GM23338 (cell line): Measurements from ENCODE around the gene SNX1. TPM values are rescaled to one million over a fixed set of nuclear protein-coding genes. Genes with fewer than 3 reads are reported as not detected.

ENCODE experiments used
- ATAC-seq: fragments of 200-7000 bp; cut with Tn5 transposase; 3 replicates; pipeline ENCODE4 v1.9.1; 2020
- DNase-seq: peaks from one replicate; pipeline ENCODE4 v3.0.0-alpha.2; 2015; ENCODE audit warnings: low spot score
- H2AFZ ChIP-seq: fragments of 200-600 bp; sonication (generic); 2 replicates; pipeline ENCODE4 v1.8.0; 2016; ENCODE audit warnings: antibody characterized with exemption, mild to moderate bottlenecking, moderate library complexity
- H3F3A ChIP-seq: fragments of 200-600 bp; sonication (generic); replicated peaks from 2 replicates; pipeline ENCODE4 v1.8.0; 2017; ENCODE audit warnings: antibody characterized with exemption, mixed run types, low read depth
- H3K27ac ChIP-seq: fragments of 200-600 bp; sonication (generic); 2 replicates; pipeline ENCODE4 v1.6.1; 2016; ENCODE audit warnings: low read depth
- H3K27me3 ChIP-seq: fragments of 200-600 bp; sonication (generic); 2 replicates; pipeline ENCODE4 v1.8.0; 2016; ENCODE audit warnings: mild to moderate bottlenecking, mixed run types, moderate library complexity; ENCODE audit not compliant: insufficient read depth
- H3K36me3 ChIP-seq: fragments of 200-600 bp; sonication (generic); 2 replicates; pipeline ENCODE4 v1.8.0; 2016; ENCODE audit warnings: mild to moderate bottlenecking; ENCODE audit not compliant: insufficient read depth
- H3K4me1 ChIP-seq: fragments of 200-600 bp; sonication (generic); 2 replicates; pipeline ENCODE4 v1.8.0; 2016; ENCODE audit warnings: mild to moderate bottlenecking, moderate library complexity; ENCODE audit not compliant: insufficient read depth
- H3K4me2 ChIP-seq: fragments of 200-600 bp; sonication (generic); 2 replicates; pipeline ENCODE4 v1.7.1; 2017; ENCODE audit warnings: mixed run types
- H3K4me3 ChIP-seq: fragments of 200-600 bp; sonication (generic); 2 replicates; pipeline ENCODE4 v1.6.1; 2016; ENCODE audit warnings: mixed run types
- H3K79me2 ChIP-seq: fragments of 200-600 bp; sonication (generic); replicated peaks from 2 replicates; pipeline ENCODE4 v1.8.0; 2017; ENCODE audit warnings: mild to moderate bottlenecking; ENCODE audit not compliant: insufficient read depth
- H3K9me2 ChIP-seq: fragments of 200-600 bp; sonication (generic); 2 replicates; pipeline ENCODE4 v1.8.0; 2017; ENCODE audit not compliant: insufficient read depth
- H4K20me1 ChIP-seq: fragments of 200-600 bp; sonication (generic); replicated peaks from 2 replicates; pipeline ENCODE4 v1.8.0; 2017; ENCODE audit warnings: mild to moderate bottlenecking; ENCODE audit not compliant: insufficient read depth
- H3K27ac Mint-ChIP-seq: 2 replicates; pipeline ENCODE4 v1.8.0; 2020; ENCODE audit warnings: inconsistent platforms, mild to moderate bottlenecking, moderate library complexity, mixed read lengths
- H3K27me3 Mint-ChIP-seq: 3 replicates; pipeline ENCODE4 v1.8.0; 2022; ENCODE audit warnings: low read depth, mild to moderate bottlenecking, moderate library complexity, mixed read lengths, inconsistent platforms; ENCODE audit not compliant: insufficient read depth, poor library complexity
- H3K36me3 Mint-ChIP-seq: 3 replicates; pipeline ENCODE4 v1.8.0; 2021; ENCODE audit warnings: low read depth, mild to moderate bottlenecking, inconsistent platforms, moderate library complexity, mixed read lengths
- H3K4me1 Mint-ChIP-seq: 3 replicates; pipeline ENCODE4 v1.8.0; 2020; ENCODE audit warnings: mild to moderate bottlenecking, inconsistent platforms, mixed read lengths
- H3K4me3 Mint-ChIP-seq: 3 replicates; pipeline ENCODE4 v1.8.0; 2021; ENCODE audit warnings: moderate library complexity, mild to moderate bottlenecking, inconsistent platforms, mixed read lengths
- H3K9me3 Mint-ChIP-seq: 3 replicates; pipeline ENCODE4 v1.8.0; 2020; ENCODE audit warnings: moderate library complexity, mild to moderate bottlenecking, inconsistent platforms, mixed read lengths
- CREB1 ChIP-seq: fragments of 250-450 bp; sonication (Bioruptor Pico); IDR thresholded peaks from 2 replicates; pipeline ENCODE4 v1.5.0; 2020; ENCODE audit warnings: low read depth, mild to moderate bottlenecking, moderate library complexity
- EZH2 ChIP-seq: fragments of 200-600 bp; sonication (generic); IDR thresholded peaks from one replicate; pipeline ENCODE4 v1.8.0; 2017; ENCODE audit warnings: antibody characterized with exemption, mild to moderate bottlenecking, low read depth; ENCODE audit not compliant: unreplicated experiment
- EZH2phosphoT487 ChIP-seq: fragments of 200-600 bp; sonication (generic); IDR thresholded peaks from one replicate; pipeline ENCODE4 v1.8.1; 2018; ENCODE audit warnings: antibody characterized with exemption; ENCODE audit not compliant: unreplicated experiment
- JUNB ChIP-seq: IDR thresholded peaks from one replicate; pipeline ENCODE4 v1.6.1; 2016; ENCODE audit warnings: antibody characterized with exemption; ENCODE audit not compliant: unreplicated experiment
- NANOG ChIP-seq: IDR thresholded peaks from 2 replicates; pipeline ENCODE4 v1.6.1; 2016; ENCODE audit warnings: antibody characterized with exemption, borderline replicate concordance
- ZNF114 ChIP-seq: fragments of 250-450 bp; sonication (Bioruptor Pico); IDR thresholded peaks from 2 replicates; pipeline ENCODE4 v1.5.0; 2020; ENCODE audit warnings: mild to moderate bottlenecking, moderate library complexity
- ZNF331 ChIP-seq: fragments of 250-450 bp; sonication (Bioruptor Pico); IDR thresholded peaks from 2 replicates; pipeline ENCODE4 v1.5.0; 2020; ENCODE audit warnings: low read depth, mild to moderate bottlenecking, moderate library complexity
- polyA plus RNA-seq: library from polyadenylated mRNA; unstranded; fragments of >200 nt; fragmentation: Nextera tagmentation; extraction: Ambion mirVana; gene quantifications from 2 replicates; pipeline ENCODE4 v1.2.1, GENCODE V29; 2016
- total RNA-seq: library from RNA; depleted of rRNA; stranded (reverse); fragments of >200 nt; shearing (Covaris generic); gene quantifications from 2 replicates; pipeline ENCODE4 v1.2.3, GENCODE V29; 2014
- TF ChIP-seq, protein P1 (sequence below): fragments of 250-450 bp; sonication (Bioruptor Pico); IDR thresholded peaks from 2 replicates; pipeline ENCODE4 v1.5.0; 2020; ENCODE audit warnings: mild to moderate bottlenecking, moderate library complexity
- TF ChIP-seq, protein P2 (sequence below), 2 experiments: fragments of 200-600 bp in 1 of 2; sonication (generic) in 1 of 2; conservative IDR thresholded peaks; 2 replicates each; pipeline versions ENCODE4 v1.5.1 to v1.6.1; 2016 to 2017; ENCODE audit warnings: antibody characterized with exemption in 2 of 2, low read depth in 2 of 2, mild to moderate bottlenecking in 2 of 2, moderate library complexity in 1 of 2
- TF ChIP-seq, protein P3 (sequence below): IDR thresholded peaks from 2 replicates; pipeline ENCODE4 v1.6.1; 2016; ENCODE audit warnings: antibody characterized with exemption
- TF ChIP-seq, protein P4 (sequence below): IDR thresholded peaks from one replicate; pipeline ENCODE4 v1.6.1; 2018; ENCODE audit warnings: antibody characterized with exemption; ENCODE audit not compliant: unreplicated experiment

Gene SNX1
- total and polyA plus RNA-seq, 2 experiments from 2014 or later: 33.3 to 33.8 TPM

DNA sequence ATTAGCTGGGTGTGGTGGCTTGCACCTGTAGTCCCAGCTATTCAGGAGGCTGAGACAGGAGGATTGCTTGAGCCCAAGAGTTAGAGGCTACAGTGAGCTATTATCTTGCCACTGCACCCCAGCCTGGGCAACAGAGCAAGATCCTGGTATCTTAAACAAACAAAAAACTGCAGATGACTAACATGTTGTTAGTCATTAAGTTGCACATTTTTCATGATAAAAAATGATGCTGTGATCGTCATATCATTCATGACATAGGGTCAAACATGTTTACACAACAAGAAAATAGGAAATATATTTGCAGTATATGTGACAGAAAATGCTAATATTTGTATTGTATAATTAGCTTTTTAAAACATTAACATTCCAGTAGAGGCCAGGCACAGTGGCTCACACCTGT, 29.3 kb upstream of the SNX1 start (continued):
- TF ChIP-seq, protein P1, sequence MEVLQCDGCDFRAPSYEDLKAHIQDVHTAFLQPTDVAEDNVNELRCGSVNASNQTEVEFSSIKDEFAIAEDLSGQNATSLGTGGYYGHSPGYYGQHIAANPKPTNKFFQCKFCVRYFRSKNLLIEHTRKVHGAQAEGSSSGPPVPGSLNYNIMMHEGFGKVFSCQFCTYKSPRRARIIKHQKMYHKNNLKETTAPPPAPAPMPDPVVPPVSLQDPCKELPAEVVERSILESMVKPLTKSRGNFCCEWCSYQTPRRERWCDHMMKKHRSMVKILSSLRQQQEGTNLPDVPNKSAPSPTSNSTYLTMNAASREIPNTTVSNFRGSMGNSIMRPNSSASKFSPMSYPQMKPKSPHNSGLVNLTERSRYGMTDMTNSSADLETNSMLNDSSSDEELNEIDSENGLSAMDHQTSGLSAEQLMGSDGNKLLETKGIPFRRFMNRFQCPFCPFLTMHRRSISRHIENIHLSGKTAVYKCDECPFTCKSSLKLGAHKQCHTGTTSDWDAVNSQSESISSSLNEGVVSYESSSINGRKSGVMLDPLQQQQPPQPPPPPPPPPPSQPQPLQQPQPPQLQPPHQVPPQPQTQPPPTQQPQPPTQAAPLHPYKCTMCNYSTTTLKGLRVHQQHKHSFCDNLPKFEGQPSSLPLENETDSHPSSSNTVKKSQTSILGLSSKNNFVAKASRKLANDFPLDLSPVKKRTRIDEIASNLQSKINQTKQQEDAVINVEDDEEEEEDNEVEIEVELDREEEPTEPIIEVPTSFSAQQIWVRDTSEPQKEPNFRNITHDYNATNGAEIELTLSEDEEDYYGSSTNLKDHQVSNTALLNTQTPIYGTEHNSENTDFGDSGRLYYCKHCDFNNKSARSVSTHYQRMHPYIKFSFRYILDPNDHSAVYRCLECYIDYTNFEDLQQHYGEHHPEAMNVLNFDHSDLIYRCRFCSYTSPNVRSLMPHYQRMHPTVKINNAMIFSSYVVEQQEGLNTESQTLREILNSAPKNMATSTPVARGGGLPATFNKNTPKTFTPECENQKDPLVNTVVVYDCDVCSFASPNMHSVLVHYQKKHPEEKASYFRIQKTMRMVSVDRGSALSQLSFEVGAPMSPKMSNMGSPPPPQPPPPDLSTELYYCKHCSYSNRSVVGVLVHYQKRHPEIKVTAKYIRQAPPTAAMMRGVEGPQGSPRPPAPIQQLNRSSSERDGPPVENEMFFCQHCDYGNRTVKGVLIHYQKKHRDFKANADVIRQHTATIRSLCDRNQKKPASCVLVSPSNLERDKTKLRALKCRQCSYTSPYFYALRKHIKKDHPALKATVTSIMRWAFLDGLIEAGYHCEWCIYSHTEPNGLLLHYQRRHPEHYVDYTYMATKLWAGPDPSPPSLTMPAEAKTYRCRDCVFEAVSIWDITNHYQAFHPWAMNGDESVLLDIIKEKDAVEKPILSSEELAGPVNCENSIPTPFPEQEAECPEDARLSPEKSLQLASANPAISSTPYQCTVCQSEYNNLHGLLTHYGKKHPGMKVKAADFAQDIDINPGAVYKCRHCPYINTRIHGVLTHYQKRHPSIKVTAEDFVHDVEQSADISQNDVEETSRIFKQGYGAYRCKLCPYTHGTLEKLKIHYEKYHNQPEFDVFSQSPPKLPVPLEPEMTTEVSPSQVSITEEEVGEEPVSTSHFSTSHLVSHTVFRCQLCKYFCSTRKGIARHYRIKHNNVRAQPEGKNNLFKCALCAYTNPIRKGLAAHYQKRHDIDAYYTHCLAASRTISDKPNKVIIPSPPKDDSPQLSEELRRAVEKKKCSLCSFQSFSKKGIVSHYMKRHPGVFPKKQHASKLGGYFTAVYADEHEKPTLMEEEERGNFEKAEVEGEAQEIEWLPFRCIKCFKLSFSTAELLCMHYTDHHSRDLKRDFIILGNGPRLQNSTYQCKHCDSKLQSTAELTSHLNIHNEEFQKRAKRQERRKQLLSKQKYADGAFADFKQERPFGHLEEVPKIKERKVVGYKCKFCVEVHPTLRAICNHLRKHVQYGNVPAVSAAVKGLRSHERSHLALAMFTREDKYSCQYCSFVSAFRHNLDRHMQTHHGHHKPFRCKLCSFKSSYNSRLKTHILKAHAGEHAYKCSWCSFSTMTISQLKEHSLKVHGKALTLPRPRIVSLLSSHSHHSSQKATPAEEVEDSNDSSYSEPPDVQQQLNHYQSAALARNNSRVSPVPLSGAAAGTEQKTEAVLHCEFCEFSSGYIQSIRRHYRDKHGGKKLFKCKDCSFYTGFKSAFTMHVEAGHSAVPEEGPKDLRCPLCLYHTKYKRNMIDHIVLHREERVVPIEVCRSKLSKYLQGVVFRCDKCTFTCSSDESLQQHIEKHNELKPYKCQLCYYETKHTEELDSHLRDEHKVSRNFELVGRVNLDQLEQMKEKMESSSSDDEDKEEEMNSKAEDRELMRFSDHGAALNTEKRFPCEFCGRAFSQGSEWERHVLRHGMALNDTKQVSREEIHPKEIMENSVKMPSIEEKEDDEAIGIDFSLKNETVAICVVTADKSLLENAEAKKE (CRISPR knock-in tag): no peak
- TF ChIP-seq CREB1 (CRISPR knock-in tag): no peak
- TF ChIP-seq EZH2phosphoT487: no peak
- TF ChIP-seq ZNF114 (CRISPR knock-in tag): no peak
- TF ChIP-seq JUNB: no peak

DNA sequence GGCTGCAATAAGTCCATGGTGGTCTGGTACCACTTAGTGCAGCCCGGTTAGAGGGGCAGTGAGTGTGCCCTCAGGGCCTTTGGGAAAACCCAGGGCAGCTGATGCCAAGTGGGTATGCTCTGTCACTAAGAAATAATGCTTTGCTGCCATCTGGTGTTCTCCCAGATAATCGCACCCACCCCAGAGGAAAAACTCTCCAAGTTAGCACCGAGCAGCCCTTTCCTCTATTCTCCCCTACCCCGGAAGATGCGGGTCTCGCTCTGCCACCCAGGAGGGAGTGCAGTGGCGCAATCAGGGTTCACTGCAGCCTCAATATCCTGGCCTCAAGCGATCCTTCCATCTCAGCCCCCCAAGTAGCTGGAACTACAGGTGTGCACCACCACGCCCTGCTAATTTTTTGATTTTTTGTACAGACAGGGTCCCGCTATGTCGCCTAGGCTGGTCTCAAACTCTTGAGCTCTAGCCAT, 28.2 kb upstream of the SNX1 start:
- no peak overlapping the region for H3K27ac ChIP-seq
- Mint-ChIP-seq H3K27me3 (peaks cover 5% of the 10 kb centered on the region), H3K4me3 (peak overlapping the region; percentile 24; the same call in 2 of the 3 replicates), H3K27ac (no peak overlapping the region), H3K4me1 (no peaks in the 10 kb centered on the region), H3K9me3 (no peaks in the 10 kb centered on the region; the same call in 2 of the 3 replicates), H3K36me3 (peaks cover 12% of the 10 kb centered on the region)
- H3K9me2 ChIP-seq: no peaks in the 10 kb centered on the region
- H3K79me2 ChIP-seq: no peaks in the 10 kb centered on the region
- H3K4me1 ChIP-seq: no peaks in the 10 kb centered on the region
- H4K20me1 ChIP-seq: no peaks in the 10 kb centered on the region
- peak; percentile 89 for DNase-seq
- H2AFZ ChIP-seq: peak overlapping the region; percentile 75; the same call in 1 of the 2 replicates
- H3K4me2 ChIP-seq: no peak overlapping the region
- H3K36me3 ChIP-seq: 0 out of 2 replicates have a peak, but pooled peaks cover 4% of the 10 kb centered on the region
- no peaks in the 10 kb centered on the region for H3K27me3 ChIP-seq
- TF ChIP-seq EZH2 (no peak), NANOG (no peak), ZNF331 (CRISPR knock-in tag) (no peak), ZNF114 (CRISPR knock-in tag) (no peak)
- TF ChIP-seq, protein P2, sequence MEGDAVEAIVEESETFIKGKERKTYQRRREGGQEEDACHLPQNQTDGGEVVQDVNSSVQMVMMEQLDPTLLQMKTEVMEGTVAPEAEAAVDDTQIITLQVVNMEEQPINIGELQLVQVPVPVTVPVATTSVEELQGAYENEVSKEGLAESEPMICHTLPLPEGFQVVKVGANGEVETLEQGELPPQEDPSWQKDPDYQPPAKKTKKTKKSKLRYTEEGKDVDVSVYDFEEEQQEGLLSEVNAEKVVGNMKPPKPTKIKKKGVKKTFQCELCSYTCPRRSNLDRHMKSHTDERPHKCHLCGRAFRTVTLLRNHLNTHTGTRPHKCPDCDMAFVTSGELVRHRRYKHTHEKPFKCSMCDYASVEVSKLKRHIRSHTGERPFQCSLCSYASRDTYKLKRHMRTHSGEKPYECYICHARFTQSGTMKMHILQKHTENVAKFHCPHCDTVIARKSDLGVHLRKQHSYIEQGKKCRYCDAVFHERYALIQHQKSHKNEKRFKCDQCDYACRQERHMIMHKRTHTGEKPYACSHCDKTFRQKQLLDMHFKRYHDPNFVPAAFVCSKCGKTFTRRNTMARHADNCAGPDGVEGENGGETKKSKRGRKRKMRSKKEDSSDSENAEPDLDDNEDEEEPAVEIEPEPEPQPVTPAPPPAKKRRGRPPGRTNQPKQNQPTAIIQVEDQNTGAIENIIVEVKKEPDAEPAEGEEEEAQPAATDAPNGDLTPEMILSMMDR (conservative IDR thresholded peaks at IDR 0.05; ENCODE audit: low read depth in 2 of 2): peak; percentile 72 to 89
- TF ChIP-seq, protein P3, sequence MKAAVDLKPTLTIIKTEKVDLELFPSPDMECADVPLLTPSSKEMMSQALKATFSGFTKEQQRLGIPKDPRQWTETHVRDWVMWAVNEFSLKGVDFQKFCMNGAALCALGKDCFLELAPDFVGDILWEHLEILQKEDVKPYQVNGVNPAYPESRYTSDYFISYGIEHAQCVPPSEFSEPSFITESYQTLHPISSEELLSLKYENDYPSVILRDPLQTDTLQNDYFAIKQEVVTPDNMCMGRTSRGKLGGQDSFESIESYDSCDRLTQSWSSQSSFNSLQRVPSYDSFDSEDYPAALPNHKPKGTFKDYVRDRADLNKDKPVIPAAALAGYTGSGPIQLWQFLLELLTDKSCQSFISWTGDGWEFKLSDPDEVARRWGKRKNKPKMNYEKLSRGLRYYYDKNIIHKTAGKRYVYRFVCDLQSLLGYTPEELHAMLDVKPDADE: no peak
- TF ChIP-seq, protein P4, sequence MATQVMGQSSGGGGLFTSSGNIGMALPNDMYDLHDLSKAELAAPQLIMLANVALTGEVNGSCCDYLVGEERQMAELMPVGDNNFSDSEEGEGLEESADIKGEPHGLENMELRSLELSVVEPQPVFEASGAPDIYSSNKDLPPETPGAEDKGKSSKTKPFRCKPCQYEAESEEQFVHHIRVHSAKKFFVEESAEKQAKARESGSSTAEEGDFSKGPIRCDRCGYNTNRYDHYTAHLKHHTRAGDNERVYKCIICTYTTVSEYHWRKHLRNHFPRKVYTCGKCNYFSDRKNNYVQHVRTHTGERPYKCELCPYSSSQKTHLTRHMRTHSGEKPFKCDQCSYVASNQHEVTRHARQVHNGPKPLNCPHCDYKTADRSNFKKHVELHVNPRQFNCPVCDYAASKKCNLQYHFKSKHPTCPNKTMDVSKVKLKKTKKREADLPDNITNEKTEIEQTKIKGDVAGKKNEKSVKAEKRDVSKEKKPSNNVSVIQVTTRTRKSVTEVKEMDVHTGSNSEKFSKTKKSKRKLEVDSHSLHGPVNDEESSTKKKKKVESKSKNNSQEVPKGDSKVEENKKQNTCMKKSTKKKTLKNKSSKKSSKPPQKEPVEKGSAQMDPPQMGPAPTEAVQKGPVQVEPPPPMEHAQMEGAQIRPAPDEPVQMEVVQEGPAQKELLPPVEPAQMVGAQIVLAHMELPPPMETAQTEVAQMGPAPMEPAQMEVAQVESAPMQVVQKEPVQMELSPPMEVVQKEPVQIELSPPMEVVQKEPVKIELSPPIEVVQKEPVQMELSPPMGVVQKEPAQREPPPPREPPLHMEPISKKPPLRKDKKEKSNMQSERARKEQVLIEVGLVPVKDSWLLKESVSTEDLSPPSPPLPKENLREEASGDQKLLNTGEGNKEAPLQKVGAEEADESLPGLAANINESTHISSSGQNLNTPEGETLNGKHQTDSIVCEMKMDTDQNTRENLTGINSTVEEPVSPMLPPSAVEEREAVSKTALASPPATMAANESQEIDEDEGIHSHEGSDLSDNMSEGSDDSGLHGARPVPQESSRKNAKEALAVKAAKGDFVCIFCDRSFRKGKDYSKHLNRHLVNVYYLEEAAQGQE: no peak
- ATAC-seq: peak; percentile 93
- no peaks in the 10 kb centered on the region; the same call in 1 of the 2 replicates for H3F3A ChIP-seq
- no peak overlapping the region for H3K4me3 ChIP-seq
